ENCODE measurements around the gene SYF2.

Gene SYF2

GRCh38 chr1:25185409-25186160, 46.7 kb downstream of the SYF2 start:
- no peak for ATAC-seq
- no peak for TF ChIP-seq PPARA (CRISPR knock-in tag; IDR thresholded peaks at IDR 0.05; ENCODE audit: borderline replicate concordance)
- TF ChIP-seq ZFP30 (CRISPR knock-in tag; IDR thresholded peaks at IDR 0.05), result no peak
- TF ChIP-seq RARB (CRISPR knock-in tag; IDR thresholded peaks at IDR 0.05), result no peak
- TF ChIP-seq CSRNP3 (CRISPR knock-in tag; IDR thresholded peaks at IDR 0.05), result no peak
- no peak for TF ChIP-seq ISL1 (CRISPR knock-in tag; IDR thresholded peaks at IDR 0.05)
- no peak for TF ChIP-seq PATZ1 (CRISPR knock-in tag; IDR thresholded peaks at IDR 0.05; ENCODE audit: borderline replicate concordance)
- TF ChIP-seq CSDC2 (CRISPR knock-in tag; IDR thresholded peaks at IDR 0.05), result no peak
- no peak for TF ChIP-seq ZFP3 (CRISPR knock-in tag; IDR thresholded peaks at IDR 0.05)
- TF ChIP-seq GLIS3 (CRISPR knock-in tag; IDR thresholded peaks at IDR 0.05), result no peak

- ATAC-seq, result no peak
- TF ChIP-seq POU6F1 (CRISPR knock-in tag; IDR thresholded peaks at IDR 0.05; ENCODE audit: borderline replicate concordance, low read depth), result no peak
- TF ChIP-seq ISL1 (CRISPR knock-in tag; IDR thresholded peaks at IDR 0.05), result no peak
- no peak for TF ChIP-seq ARNTL (CRISPR knock-in tag; IDR thresholded peaks at IDR 0.05; ENCODE audit: borderline replicate concordance, low read depth)
- no peak for TF ChIP-seq PPARA (CRISPR knock-in tag; IDR thresholded peaks at IDR 0.05; ENCODE audit: borderline replicate concordance)
- no peak for TF ChIP-seq ZNF8 (CRISPR knock-in tag; IDR thresholded peaks at IDR 0.05)
- no peak for TF ChIP-seq ESRRG (CRISPR knock-in tag; IDR thresholded peaks at IDR 0.05)
- TF ChIP-seq CSRNP3 (CRISPR knock-in tag; IDR thresholded peaks at IDR 0.05), result no peak
- no peak for TF ChIP-seq ZFP3 (CRISPR knock-in tag; IDR thresholded peaks at IDR 0.05)
- no peak for TF ChIP-seq GLIS3 (CRISPR knock-in tag; IDR thresholded peaks at IDR 0.05)
- TF ChIP-seq TOX (CRISPR knock-in tag; IDR thresholded peaks at IDR 0.05; ENCODE audit: borderline replicate concordance), result no peak
- TF ChIP-seq RARB (CRISPR knock-in tag; IDR thresholded peaks at IDR 0.05), result no peak
- no peak for TF ChIP-seq CSDC2 (CRISPR knock-in tag; IDR thresholded peaks at IDR 0.05)
- no peak for TF ChIP-seq SNAI2 (CRISPR knock-in tag; IDR thresholded peaks at IDR 0.05)
- TF ChIP-seq ZNF70 (CRISPR knock-in tag; IDR thresholded peaks at IDR 0.05), result no peak
- TF ChIP-seq TCF4 (CRISPR knock-in tag; IDR thresholded peaks at IDR 0.05; ENCODE audit: borderline replicate concordance), result no peak
- TF ChIP-seq CREB5 (CRISPR knock-in tag; IDR thresholded peaks at IDR 0.05; ENCODE audit: low read depth), result no peak
- TF ChIP-seq ZFP30 (CRISPR knock-in tag; IDR thresholded peaks at IDR 0.05), result no peak
- no peak for TF ChIP-seq TSHZ2 (CRISPR knock-in tag; IDR thresholded peaks at IDR 0.05)
- TF ChIP-seq PATZ1 (CRISPR knock-in tag; IDR thresholded peaks at IDR 0.05; ENCODE audit: borderline replicate concordance), result no peak
- no peak for TF ChIP-seq OSR1 (CRISPR knock-in tag; IDR thresholded peaks at IDR 0.05)
These were observed 48.1 kb downstream of the SYF2 start for GRCh38 chr1:25184001-25184762.
